Measurements from ENCODE around the gene ZBTB38.

The ZBTB38 gene

GRCh38 chr3:141406265-141406664, 38.0 kb downstream of the ZBTB38 start:
- no peak for DNase-seq (ENCODE audit: low read depth)

GRCh38 chr3:141407047-141407446, 38.7 kb downstream of the ZBTB38 start:
- peak; percentile 98 for DNase-seq (ENCODE audit: low read depth)

DNA sequence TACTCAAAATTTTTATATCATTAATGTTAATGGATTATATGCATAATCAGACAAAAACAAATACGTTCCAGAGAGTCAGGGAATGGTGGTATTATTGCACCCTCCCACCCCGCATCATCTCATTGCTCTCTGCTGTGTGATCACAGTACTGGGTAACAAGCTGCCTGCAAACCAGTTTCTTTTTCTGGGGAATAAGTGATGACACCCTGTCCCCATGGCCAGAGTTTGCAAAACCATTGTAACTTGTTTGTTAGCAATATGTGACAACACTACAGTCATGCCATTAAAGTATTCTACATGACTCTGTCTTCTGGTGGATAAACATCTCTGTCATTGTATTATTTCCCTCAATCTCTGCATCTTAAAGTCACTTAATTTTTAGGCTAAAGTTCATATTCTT, 39.5 kb downstream of the ZBTB38 start:
- DNase-seq (ENCODE audit: low read depth), result no peak

DNA sequence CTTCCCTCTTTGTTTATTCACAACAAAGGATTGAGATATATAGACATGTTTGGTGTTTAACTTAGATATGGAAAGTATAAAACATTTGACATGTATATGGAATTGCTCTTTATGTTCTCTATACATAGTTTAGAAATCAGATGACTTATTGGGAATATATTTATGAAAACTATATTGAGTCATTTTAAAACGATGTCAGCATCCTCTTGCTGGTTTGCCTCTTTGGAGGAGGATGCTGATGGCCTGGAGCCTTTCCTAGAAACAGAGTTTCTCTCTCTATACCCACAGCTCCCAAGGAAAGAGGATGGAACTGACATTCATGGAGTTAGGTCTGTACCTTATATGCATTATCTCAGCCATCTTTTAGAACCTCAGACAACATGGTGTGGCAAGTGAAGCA, 40.3 kb downstream of the ZBTB38 start:
- DNase-seq (ENCODE audit: low read depth), result no peak

GRCh38 chr3:141409940-141410241, 41.6 kb downstream of the ZBTB38 start:
- no peak for DNase-seq (ENCODE audit: low read depth)

- DNase-seq (ENCODE audit: low read depth), result no peak
Measured at GRCh38 chr3:141410408-141410807, 42.1 kb downstream of the ZBTB38 start.

- DNase-seq (ENCODE audit: low read depth), result no peak
Measured at GRCh38 chr3:141410846-141411245, 42.5 kb downstream of the ZBTB38 start.

GRCh38 chr3:141411251-141411771, 43.0 kb downstream of the ZBTB38 start:
- no peak for DNase-seq (ENCODE audit: low read depth)

DNA sequence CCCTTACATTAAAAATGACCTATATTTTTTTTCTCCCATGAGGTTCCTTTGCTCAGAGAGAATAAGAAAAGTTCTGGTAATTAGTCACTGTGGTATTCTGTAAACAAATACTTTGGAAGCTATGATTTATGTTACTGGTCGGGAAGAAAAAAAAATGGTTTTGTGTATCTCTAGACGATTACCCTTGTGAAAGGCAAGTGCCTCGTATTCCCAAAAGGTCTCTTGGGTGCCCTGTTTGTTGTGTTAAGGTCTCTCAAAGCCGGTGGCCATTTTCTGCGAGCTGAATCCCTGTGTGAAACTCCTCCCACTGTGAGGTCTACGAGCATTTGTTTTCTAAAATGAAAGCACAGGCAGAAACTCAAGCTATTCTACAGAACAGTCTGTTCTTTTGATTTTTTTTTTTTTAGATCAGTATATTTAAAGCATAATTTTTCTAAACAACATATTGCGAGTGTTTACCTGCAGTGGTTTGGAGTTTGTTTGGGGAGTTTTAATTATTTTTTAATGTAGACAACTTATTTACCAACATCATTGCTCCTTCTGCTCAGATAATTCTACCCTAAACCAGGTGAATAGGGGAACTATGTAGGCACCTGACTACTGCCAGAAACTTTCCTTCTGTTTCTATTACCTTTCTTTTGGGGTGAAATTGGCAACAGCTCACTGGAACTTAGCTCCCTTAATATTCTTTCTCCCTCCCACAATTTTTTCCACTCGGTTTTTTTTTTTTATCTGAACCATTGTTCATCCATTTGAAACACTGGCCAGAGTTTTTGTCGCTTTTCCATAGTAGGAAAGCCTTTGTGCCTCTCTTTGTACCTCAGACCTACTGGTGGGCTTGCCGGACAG, 44.0 kb downstream of the ZBTB38 start:
- peak; percentile 58 for DNase-seq (ENCODE audit: low read depth)

GRCh38 chr3:141412936-141413354, 44.6 kb downstream of the ZBTB38 start:
- no peak for DNase-seq (ENCODE audit: low read depth)

- DNase-seq (ENCODE audit: low read depth), result no peak
Measured at GRCh38 chr3:141413391-141413790, 45.1 kb downstream of the ZBTB38 start.

DNA sequence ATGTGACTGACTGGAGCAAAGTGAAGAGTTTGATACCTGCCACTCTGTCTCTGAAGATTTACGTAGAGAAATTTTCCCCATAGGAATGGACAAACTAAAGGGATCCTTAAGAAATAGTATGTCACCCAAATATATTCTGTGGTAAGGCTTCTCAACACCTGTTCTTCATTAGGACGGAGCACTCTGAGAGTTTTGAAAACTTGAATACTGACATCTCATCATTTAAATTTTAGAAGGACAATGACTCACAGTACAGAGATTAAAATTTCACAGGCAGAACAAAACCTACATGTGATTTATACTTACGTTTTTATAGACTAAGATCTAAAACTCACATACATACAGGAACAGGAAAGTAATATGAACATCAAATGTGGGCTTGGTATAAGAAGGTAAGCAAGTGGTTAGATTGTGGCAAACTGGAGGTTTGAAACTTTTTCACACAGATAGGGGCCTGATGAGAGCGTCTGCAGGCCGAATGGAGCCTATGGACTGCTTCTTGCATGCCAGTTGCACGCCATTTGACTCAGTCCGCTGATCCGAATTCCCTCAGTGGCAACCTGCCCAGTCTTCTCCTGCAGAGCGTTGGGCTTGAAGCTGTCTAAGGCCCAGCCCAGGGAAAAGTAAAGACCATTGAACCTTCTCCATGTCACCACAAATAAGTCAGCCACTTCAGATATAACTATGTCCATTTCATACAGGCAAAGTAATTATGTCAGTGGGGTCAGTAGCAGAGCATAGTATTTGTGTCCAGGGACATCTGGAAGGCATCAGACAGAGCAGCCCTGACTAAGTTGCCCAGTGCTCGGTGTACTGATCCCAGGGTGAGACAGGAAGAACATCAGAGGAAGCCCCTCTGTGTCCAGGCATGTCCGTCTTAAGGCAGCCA, 45.7 kb downstream of the ZBTB38 start:
- no peak for DNase-seq (ENCODE audit: low read depth)

GRCh38 chr3:141414800-141415462, 46.6 kb downstream of the ZBTB38 start:
- DNase-seq (ENCODE audit: low read depth), result no peak

DNA sequence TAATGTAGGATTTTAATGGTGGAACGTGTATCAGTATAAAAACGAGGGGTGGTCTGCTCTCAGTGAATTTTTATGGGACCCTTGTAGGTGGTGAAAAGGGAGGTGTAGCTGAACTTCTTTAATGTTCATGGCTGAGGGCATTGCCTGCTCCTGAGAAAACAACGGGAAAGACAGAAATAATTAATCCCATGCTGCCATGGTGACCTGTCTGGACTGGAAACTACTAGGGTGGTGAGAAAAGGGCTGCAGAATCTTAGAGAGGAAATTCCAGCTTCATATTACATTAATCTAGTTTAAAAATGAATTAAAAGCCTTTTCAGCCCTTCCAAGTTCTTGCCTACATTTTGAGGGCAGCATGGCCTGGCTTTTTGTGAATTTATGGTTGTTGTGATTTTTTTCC, 47.6 kb downstream of the ZBTB38 start:
- no peak for DNase-seq (ENCODE audit: low read depth)

All from HS-5 (cell line).